GM13977 (cell line): ENCODE data around the gene SEMA4D.
A peak's percentile ranks its signal among the peaks of the same experiment; 100 is the strongest.

Source experiments
- DNase-seq: peaks from one replicate; pipeline ENCODE4 v3.0.0; 2012; ENCODE audit warnings: low spot score
- in situ Hi-C: fragments of 300-500 bp; cut with MboI; formaldehyde crosslinking; loops from one replicate; pipeline ENCODE4 v1.12.0; 2022; ENCODE audit warnings: low sequenced_read_pairs, low pct_unique_long_range_greater_than_20kb, mixed read lengths, inconsistent platforms; ENCODE audit not compliant: unreplicated experiment
- TF ChIP-seq, protein P1 (sequence below): IDR thresholded peaks from 2 replicates; pipeline ENCODE4 v1.5.1; 2012; ENCODE audit warnings: mild to moderate bottlenecking, control low read depth; ENCODE audit not compliant: insufficient read depth; ENCODE audit errors: extremely low read depth, missing control alignments

SEMA4D gene

DNA sequence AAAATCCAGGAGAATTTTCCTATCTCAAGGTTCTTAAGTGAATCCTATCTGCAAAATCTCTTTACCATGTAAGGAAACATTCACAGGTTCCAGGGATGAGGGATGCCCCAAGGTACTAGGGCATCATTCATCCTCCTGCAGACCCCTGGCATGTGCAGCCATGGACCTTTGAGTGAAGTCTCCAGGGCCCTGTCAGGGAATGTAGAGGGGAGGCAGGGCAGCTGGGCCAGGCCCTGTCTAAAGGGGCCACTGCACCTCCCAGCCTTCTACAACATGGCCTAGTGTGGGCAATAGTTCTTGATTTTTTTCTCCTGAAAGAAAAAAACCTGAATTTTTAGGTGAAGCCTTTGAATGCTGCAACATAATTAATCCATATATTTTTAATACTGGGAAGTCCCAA is 63.3 kb downstream of the SEMA4D start:
- TF ChIP-seq, protein P1, sequence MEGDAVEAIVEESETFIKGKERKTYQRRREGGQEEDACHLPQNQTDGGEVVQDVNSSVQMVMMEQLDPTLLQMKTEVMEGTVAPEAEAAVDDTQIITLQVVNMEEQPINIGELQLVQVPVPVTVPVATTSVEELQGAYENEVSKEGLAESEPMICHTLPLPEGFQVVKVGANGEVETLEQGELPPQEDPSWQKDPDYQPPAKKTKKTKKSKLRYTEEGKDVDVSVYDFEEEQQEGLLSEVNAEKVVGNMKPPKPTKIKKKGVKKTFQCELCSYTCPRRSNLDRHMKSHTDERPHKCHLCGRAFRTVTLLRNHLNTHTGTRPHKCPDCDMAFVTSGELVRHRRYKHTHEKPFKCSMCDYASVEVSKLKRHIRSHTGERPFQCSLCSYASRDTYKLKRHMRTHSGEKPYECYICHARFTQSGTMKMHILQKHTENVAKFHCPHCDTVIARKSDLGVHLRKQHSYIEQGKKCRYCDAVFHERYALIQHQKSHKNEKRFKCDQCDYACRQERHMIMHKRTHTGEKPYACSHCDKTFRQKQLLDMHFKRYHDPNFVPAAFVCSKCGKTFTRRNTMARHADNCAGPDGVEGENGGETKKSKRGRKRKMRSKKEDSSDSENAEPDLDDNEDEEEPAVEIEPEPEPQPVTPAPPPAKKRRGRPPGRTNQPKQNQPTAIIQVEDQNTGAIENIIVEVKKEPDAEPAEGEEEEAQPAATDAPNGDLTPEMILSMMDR, result no peak
- no peak for DNase-seq
- in situ Hi-C loops, result no loop called here

DNA sequence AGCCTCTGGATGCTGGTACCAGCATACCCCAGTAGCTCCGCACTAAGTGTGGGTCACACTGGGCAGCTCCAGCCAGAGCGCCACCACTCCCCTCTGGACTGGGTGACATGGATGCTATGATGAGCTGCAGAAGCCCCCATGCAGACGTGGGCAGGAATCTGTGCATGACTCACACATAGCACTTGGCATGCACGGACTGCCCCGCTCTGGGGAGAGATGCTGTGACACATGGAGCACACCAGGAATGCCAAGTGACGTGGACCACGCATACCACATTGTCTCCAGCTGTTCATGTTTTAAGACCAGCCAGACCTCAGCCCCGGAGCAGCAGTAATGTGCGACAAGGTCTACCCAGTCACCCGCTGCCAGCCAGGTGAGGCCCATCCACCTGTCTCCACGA is 64.1 kb downstream of the SEMA4D start:
- TF ChIP-seq, protein P1, result no peak
- in situ Hi-C loops, result no loop called here
- no peak for DNase-seq

DNA sequence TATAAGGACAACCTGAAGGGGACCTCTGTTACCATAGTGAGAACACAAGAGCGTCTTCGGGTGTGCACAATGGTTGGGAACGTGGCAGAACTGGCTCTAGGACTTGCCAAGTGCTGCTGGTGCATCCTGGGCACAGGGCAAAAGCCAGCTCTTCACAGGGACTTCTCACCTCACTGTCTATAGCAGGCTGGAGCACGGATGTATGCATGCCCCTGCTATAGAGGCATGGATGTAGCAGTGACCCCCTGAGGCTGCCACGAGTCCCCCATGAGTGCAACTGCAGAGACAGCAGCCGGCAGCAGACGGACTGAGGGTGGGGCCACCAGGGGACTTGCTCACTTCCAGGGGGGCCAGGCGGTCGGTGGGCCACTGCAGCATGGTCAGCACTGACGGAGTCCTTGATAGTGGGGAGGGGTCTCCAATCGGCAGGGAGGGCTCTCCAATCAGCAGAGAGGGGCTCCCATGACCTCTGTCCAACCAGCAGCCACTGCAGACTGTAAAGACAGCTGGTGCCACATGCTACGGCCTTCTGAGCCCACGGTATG is 64.9 kb downstream of the SEMA4D start:
- in situ Hi-C loops, result no loop called here
- TF ChIP-seq, protein P1, result no peak
- DNase-seq, result no peak

DNA sequence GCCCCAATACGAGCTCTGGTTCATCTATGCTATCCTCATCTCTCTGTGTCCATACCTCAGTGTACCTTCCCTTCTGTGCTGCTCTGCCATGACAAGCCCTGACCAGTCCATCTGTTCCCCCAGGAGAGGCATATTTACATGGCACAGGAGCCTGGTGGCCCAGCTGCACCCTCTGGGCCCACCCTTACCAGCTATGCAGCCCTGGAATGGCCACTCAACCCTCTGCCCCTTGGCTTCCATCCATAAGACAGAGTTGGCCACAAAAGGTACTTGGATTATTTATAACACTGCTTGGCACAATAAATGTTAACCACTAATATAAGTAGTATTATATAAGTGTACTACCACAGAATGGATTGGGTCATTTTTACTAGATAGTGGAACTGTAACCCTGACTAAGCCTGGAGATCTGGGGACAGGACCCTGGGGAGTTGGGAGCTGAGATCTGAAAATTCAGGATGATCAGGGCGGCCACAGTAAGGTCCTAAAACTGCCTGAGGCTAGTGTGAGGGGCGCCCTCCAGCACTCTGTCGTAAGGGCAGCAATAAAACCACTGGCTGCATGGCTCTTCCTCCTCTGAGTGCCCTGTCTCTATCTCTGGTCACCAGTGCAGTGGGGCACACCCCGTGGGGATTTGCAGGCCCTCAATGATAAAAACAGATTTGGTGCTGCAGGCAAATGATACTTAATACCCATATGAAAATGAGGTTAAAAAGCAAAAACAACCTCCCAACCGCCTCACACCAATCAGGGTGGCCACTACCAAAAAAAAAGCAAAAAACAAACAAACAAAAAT is 65.8 kb downstream of the SEMA4D start:
- TF ChIP-seq, protein P1, result no peak
- in situ Hi-C loops, result no loop called here
- no peak for DNase-seq

DNA sequence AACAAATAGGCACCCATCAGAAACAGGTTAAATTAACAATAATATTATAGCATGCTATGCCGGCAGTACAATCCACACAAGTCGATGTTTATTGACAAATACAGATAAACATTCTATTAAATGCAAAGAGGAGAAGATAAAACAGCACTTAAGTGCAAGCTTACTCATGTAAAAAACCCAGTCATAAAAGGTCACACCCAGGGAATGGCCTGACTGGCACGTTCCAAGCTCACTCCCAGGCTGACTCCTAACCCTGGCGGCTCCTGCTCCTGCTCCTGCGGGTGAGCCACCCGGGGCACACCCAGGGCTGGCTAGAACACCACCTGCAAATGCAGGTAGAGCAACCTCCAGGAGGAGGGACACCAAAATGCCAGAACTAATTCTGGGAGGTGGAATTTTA is 66.9 kb downstream of the SEMA4D start:
- in situ Hi-C loops, result no loop called here
- TF ChIP-seq, protein P1, result no peak

DNA sequence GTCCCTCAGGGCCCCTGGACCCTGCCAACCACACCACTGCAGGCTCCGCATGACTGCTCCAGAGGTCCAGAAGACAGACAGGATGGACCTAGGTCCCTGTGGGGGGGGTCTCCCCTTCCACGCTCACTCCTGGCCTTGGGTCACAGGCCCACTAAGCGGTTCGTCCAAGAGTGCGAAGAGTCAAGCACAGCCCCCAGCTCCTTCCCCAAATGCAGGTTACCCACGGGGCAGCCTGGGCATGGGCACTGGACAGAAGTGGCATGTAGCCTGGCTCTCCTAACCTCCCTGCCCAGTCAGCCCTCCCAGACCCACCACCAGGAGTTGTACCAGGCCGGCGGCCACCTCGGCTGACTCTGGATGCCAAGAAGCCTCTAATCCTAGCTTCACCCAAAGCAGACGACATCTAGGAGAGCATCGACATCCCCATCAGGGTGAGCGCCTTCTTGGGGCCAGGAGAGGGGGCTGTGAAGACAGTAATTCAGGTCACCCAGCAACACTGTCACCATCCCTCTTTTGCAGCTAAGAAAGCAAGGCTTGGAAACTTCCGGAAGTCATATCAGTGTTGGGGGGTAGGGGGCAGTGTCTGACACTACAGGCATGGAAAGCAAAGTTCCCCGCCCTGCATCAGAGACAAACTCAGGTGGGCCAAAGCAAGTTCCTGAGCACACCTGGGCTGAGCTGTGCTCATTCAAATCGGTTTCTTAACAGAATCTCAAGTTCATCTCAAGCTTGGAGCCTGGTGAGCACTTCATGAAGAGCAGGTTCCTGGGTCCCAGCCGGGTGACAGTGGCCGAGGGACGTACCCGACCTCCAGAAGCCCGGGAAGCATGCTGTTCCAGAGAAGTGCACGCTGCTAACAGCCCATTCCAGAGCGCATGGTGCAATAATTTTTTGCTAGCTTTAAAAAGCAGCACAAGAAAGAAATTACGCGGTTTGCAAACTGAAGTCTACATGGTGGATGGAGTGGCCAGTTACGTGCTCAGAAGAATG is 68.7 kb downstream of the SEMA4D start:
- in situ Hi-C loops, result no loop called here
- DNase-seq, result no peak
- TF ChIP-seq, protein P1, result peak; percentile 56

More for the DNA sequence above, 66.9 kb downstream of the SEMA4D start:
- no peak for DNase-seq
